SU-DHL-6 (cell line): ENCODE results near the gene SPACA4.

ENCODE experiments used
- H2AFZ ChIP-seq: fragments of 200-600 bp; sonication (generic); 2 replicates; pipeline ENCODE4 v1.6.1; 2014; ENCODE audit warnings: low read depth, mild to moderate bottlenecking, moderate library complexity, mixed read lengths, antibody characterized with exemption, low read length; ENCODE audit not compliant: severe bottlenecking
- H3F3A ChIP-seq: fragments of 200-600 bp; shearing (Covaris generic); 2 replicates; pipeline ENCODE4 v1.6.0; 2016; ENCODE audit warnings: antibody characterized with exemption, mild to moderate bottlenecking; ENCODE audit not compliant: insufficient read depth
- H3K27ac ChIP-seq: fragments of 200-600 bp; sonication (generic); 2 replicates; pipeline ENCODE4 v1.5.1; 2016; ENCODE audit warnings: low read depth, mild to moderate bottlenecking, low read length, moderate library complexity, mixed read lengths
- H3K27me3 ChIP-seq: fragments of 200-600 bp; sonication (generic), shearing (Covaris generic); 2 replicates; pipeline ENCODE4 v1.6.0; 2014; ENCODE audit warnings: mild to moderate bottlenecking, low read length
- H3K36me3 ChIP-seq: fragments of 200-600 bp; sonication (generic); 2 replicates; pipeline ENCODE4 v1.6.1; 2014; ENCODE audit warnings: mild to moderate bottlenecking, low read length, mixed read lengths
- H3K4me2 ChIP-seq: fragments of 300-600, 200-600 bp; shearing (Covaris generic), sonication (generic); 2 replicates; pipeline ENCODE4 v1.6.0; 2014; ENCODE audit warnings: low read length, low read depth, mild to moderate bottlenecking; ENCODE audit not compliant: poor library complexity, severe bottlenecking
- H3K4me3 ChIP-seq: fragments of 200-600 bp; sonication (generic); 2 replicates; pipeline ENCODE4 v1.5.1; 2014; ENCODE audit warnings: antibody characterized with exemption, low read length, mild to moderate bottlenecking, mixed read lengths; ENCODE audit not compliant: insufficient read depth, poor library complexity, severe bottlenecking
- H3K79me2 ChIP-seq: fragments of 200-600 bp; sonication (generic); 2 replicates; pipeline ENCODE4 v1.6.1; 2014; ENCODE audit warnings: mild to moderate bottlenecking, low read length, moderate library complexity; ENCODE audit not compliant: insufficient read depth
- H3K9ac ChIP-seq: fragments of 200-600 bp; sonication (generic); 2 replicates; pipeline ENCODE4 v1.7.0; 2014; ENCODE audit warnings: mild to moderate bottlenecking, low read length
- H3K9me2 ChIP-seq: fragments of 200-600 bp; sonication (generic); replicated peaks from 2 replicates; pipeline ENCODE4 v1.6.1; 2014; ENCODE audit warnings: low read length; ENCODE audit not compliant: insufficient read depth
- H3K9me3 ChIP-seq: fragments of 200-600 bp; sonication (generic); 2 replicates; pipeline ENCODE4 v1.6.1; 2014; ENCODE audit warnings: low read length, mixed read lengths; ENCODE audit not compliant: insufficient read depth
- H4K20me1 ChIP-seq: fragments of 200-600 bp; sonication (generic); 2 replicates; pipeline ENCODE4 v1.6.1; 2014; ENCODE audit warnings: low read depth, mild to moderate bottlenecking, antibody characterized with exemption, low read length, moderate library complexity, mixed read lengths
- CTCF ChIP-seq: fragments of 200-600 bp; sonication (generic); IDR thresholded peaks from one replicate; pipeline ENCODE4 v1.5.1; 2017; ENCODE audit warnings: antibody characterized with exemption, mild to moderate bottlenecking, low read length, moderate library complexity; ENCODE audit not compliant: insufficient read depth, poor library complexity, severe bottlenecking
- EZH2phosphoT487 ChIP-seq: fragments of 200-600 bp; sonication (generic), shearing (Covaris generic); conservative IDR thresholded peaks from 2 replicates; pipeline ENCODE4 v1.6.1; 2018; ENCODE audit warnings: mild to moderate bottlenecking, antibody characterized with exemption, low read length, moderate library complexity, mixed read lengths

SPACA4 gene

GRCh38 chr19:48569814-48570213 is 36.7 kb upstream of the SPACA4 start:
- Histone ChIP-seq H3F3A (no peaks in the 10 kb centered on the region), H3K27ac (no peak overlapping the region), H3K36me3 (no peaks in the 10 kb centered on the region), H3K27me3 (no peaks in the 10 kb centered on the region), H4K20me1 (no peaks in the 10 kb centered on the region), H2AFZ (no peak overlapping the region), H3K4me2 (no peak overlapping the region), H3K9me2 (no peaks in the 10 kb centered on the region), H3K9me3 (no peaks in the 10 kb centered on the region), H3K4me3 (no peak overlapping the region), H3K9ac (no peak overlapping the region), H3K79me2 (no peaks in the 10 kb centered on the region)
- TF ChIP-seq EZH2phosphoT487: no peak
- TF ChIP-seq CTCF: no peak

- H3K9me2 ChIP-seq: no peaks in the 10 kb centered on the region
- H3K9me3 ChIP-seq: no peaks in the 10 kb centered on the region
- no peaks in the 10 kb centered on the region for H4K20me1 ChIP-seq
- TF ChIP-seq EZH2phosphoT487 (no peak), CTCF (no peak)
- H3K36me3 ChIP-seq: no peaks in the 10 kb centered on the region
- H3K27me3 ChIP-seq: no peaks in the 10 kb centered on the region
- no peaks in the 10 kb centered on the region for H3F3A ChIP-seq
- H3K27ac ChIP-seq: no peak overlapping the region
- H3K4me2 ChIP-seq: no peak overlapping the region
- H3K9ac ChIP-seq: no peak overlapping the region
- H3K4me3 ChIP-seq: no peak overlapping the region
- no peaks in the 10 kb centered on the region for H3K79me2 ChIP-seq
- no peak overlapping the region for H2AFZ ChIP-seq
Measured at GRCh38 chr19:48571378-48572162, 35.0 kb upstream of the SPACA4 start.

- Histone ChIP-seq H3K27ac (no peak overlapping the region), H3K9me2 (no peaks in the 10 kb centered on the region), H3K9me3 (no peaks in the 10 kb centered on the region), H3K4me2 (no peak overlapping the region), H3K27me3 (no peaks in the 10 kb centered on the region), H3K4me3 (no peak overlapping the region), H3K9ac (no peak overlapping the region), H3K36me3 (no peaks in the 10 kb centered on the region), H2AFZ (no peak overlapping the region), H3K79me2 (no peaks in the 10 kb centered on the region), H4K20me1 (no peaks in the 10 kb centered on the region), H3F3A (no peaks in the 10 kb centered on the region)
- TF ChIP-seq CTCF (no peak), EZH2phosphoT487 (no peak)
Measured at GRCh38 chr19:48573163-48573505, 33.4 kb upstream of the SPACA4 start.
